HEK293 (cell line): ENCODE measurements around the gene RGS7BP.

Source experiments
- GLIS2 ChIP-seq: fragments of 450-650 bp; formaldehyde crosslinking; IDR thresholded peaks from 2 replicates; pipeline ENCODE4 v1.5.1; 2016; ENCODE audit warnings: missing biosample characterization, missing genetic modification characterization
- MZF1 ChIP-seq: fragments of 450-650 bp; formaldehyde crosslinking; IDR thresholded peaks from 2 replicates; pipeline ENCODE4 v1.5.1; 2017; ENCODE audit warnings: missing biosample characterization, missing genetic modification characterization, borderline replicate concordance
- REPIN1 ChIP-seq: fragments of 450-650 bp; formaldehyde crosslinking; IDR thresholded peaks from 2 replicates; pipeline ENCODE4 v1.5.1; 2017; ENCODE audit warnings: missing biosample characterization, missing genetic modification characterization, low read depth
- SCRT2 ChIP-seq: fragments of 450-650 bp; formaldehyde crosslinking; IDR thresholded peaks from 2 replicates; pipeline ENCODE4 v1.5.1; 2016; ENCODE audit warnings: missing biosample characterization, missing genetic modification characterization
- SP7 ChIP-seq: fragments of 450-650 bp; formaldehyde crosslinking; IDR thresholded peaks from 2 replicates; pipeline ENCODE4 v1.5.1; 2016; ENCODE audit warnings: missing biosample characterization, missing genetic modification characterization
- TCF7L2 ChIP-seq: IDR thresholded peaks from 2 replicates; pipeline ENCODE4 v1.6.1; 2011; ENCODE audit warnings: low read depth, mild to moderate bottlenecking, inconsistent platforms, low read length, moderate library complexity, borderline replicate concordance
- ZBTB17 ChIP-seq: fragments of 450-650 bp; formaldehyde crosslinking; IDR thresholded peaks from 2 replicates; pipeline ENCODE4 v1.5.1; 2016; ENCODE audit warnings: missing biosample characterization, missing genetic modification characterization
- ZBTB48 ChIP-seq: fragments of 450-650 bp; formaldehyde crosslinking; IDR thresholded peaks from 2 replicates; pipeline ENCODE4 v1.5.1; 2016; ENCODE audit warnings: missing biosample characterization, missing genetic modification characterization
- ZNF175 ChIP-seq: fragments of 450-650 bp; formaldehyde crosslinking; IDR thresholded peaks from 2 replicates; pipeline ENCODE4 v1.5.1; 2016; ENCODE audit warnings: missing biosample characterization, missing genetic modification characterization
- ZNF19 ChIP-seq: fragments of 450-650 bp; formaldehyde crosslinking; IDR thresholded peaks from 2 replicates; pipeline ENCODE4; 2016; ENCODE audit warnings: missing biosample characterization, missing genetic modification characterization, low read depth
- ZNF239 ChIP-seq: fragments of 450-650 bp; formaldehyde crosslinking; IDR thresholded peaks from 2 replicates; pipeline ENCODE4 v1.5.1; 2016; ENCODE audit warnings: missing biosample characterization, missing genetic modification characterization
- ZNF266 ChIP-seq: fragments of 450-650 bp; formaldehyde crosslinking; IDR thresholded peaks from 2 replicates; pipeline ENCODE4 v1.5.1; 2016; ENCODE audit warnings: missing biosample characterization, missing genetic modification characterization, low read depth
- ZNF292 ChIP-seq: fragments of 450-650 bp; formaldehyde crosslinking; IDR thresholded peaks from 2 replicates; pipeline ENCODE4 v1.5.1; 2016; ENCODE audit warnings: low read depth, missing biosample characterization, missing genetic modification characterization, borderline replicate concordance
- ZNF341 ChIP-seq: fragments of 450-650 bp; formaldehyde crosslinking; IDR thresholded peaks from 2 replicates; pipeline ENCODE4; 2016; ENCODE audit warnings: low read depth, missing biosample characterization, missing genetic modification characterization
- ZNF391 ChIP-seq: fragments of 450-650 bp; formaldehyde crosslinking; IDR thresholded peaks from 2 replicates; pipeline ENCODE4 v1.5.1; 2016; ENCODE audit warnings: low read depth, missing biosample characterization, missing genetic modification characterization, borderline replicate concordance
- ZNF549 ChIP-seq: fragments of 450-650 bp; IDR thresholded peaks from 2 replicates; pipeline ENCODE4 v1.5.1; 2018; ENCODE audit warnings: missing biosample characterization, missing genetic modification characterization, mild to moderate bottlenecking, inconsistent platforms, moderate library complexity
- ZNF624 ChIP-seq: fragments of 450-650 bp; formaldehyde crosslinking; IDR thresholded peaks from 2 replicates; pipeline ENCODE4 v1.5.1; 2017; ENCODE audit warnings: missing biosample characterization, missing genetic modification characterization
- ZNF791 ChIP-seq: fragments of 450-650 bp; formaldehyde crosslinking; IDR thresholded peaks from 2 replicates; pipeline ENCODE4 v1.5.1; 2016; ENCODE audit warnings: missing biosample characterization, missing genetic modification characterization
- TF ChIP-seq, protein P1 (sequence below): fragments of 450-650 bp; formaldehyde crosslinking; IDR thresholded peaks from 2 replicates; pipeline ENCODE4 v1.5.1; 2017; ENCODE audit warnings: missing biosample characterization, missing genetic modification characterization
- TF ChIP-seq, protein P2 (sequence below): fragments of 450-650 bp; formaldehyde crosslinking; IDR thresholded peaks from 2 replicates; pipeline ENCODE4 v1.5.1; 2016; ENCODE audit warnings: missing biosample characterization, missing genetic modification characterization
- TF ChIP-seq, protein P3 (sequence below): fragments of 450-650 bp; formaldehyde crosslinking; conservative IDR thresholded peaks from 2 replicates; pipeline ENCODE4 v1.5.1; 2016; ENCODE audit warnings: low read depth, missing biosample characterization, missing genetic modification characterization
- TF ChIP-seq, protein P4 (sequence below): IDR thresholded peaks from 2 replicates; pipeline ENCODE4 v1.6.1; 2011; ENCODE audit warnings: mild to moderate bottlenecking, low read depth, low read length, borderline replicate concordance
- TF ChIP-seq, protein P5 (sequence below): fragments of 450-650 bp; formaldehyde crosslinking; optimal IDR thresholded peaks from 2 replicates; pipeline ENCODE3; 2016; ENCODE audit warnings: missing biosample characterization, mild to moderate bottlenecking, missing genetic modification characterization
- TF ChIP-seq, protein P6 (sequence below): fragments of 450-650 bp; formaldehyde crosslinking; IDR thresholded peaks from 2 replicates; pipeline ENCODE4 v1.5.1; 2016; ENCODE audit warnings: missing biosample characterization, missing genetic modification characterization, low read depth
- TF ChIP-seq, protein P7 (sequence below): fragments of 450-650 bp; formaldehyde crosslinking; IDR thresholded peaks from 2 replicates; pipeline ENCODE4 v1.5.1; 2016; ENCODE audit warnings: missing biosample characterization, missing genetic modification characterization

Gene RGS7BP

DNA sequence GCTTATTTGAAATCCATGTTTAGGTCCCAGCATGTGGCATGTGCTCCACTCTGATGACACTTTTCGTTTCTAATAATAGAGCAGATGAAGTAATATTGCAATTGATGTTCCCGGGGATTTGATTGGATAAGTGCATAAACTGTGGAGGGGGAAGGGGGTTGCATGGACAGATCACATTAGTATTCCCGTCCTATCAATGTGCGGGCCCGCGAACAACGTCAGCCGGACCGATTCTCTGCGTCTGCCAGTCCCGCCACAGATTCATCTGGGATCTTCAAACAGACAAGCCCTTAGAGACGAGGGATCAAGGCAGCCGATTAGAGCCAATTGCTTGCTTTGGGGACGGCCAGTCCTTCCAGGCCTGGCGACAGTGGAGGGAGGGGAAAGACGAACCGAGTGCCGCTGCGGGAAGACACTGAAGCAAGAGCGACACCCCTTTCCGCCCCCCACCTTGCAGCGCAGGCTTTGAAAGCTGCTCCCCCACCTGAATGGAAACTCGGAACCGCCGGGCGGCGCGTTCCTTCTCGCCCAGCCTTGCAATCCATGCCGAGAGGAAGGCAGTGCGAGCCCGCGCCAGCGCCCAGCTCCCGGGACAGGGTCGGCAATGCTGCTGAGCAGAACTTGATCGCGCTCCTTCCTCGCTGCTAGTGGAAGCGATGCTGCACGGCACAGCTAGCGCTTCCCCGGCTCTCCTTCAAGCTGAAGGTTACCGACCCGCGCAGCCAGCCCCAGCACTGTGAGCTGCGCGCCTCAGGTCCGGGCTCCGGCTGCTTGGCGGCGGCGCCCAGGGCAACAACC, at the start of gene RGS7BP (continued):
- TF ChIP-seq, protein P1, sequence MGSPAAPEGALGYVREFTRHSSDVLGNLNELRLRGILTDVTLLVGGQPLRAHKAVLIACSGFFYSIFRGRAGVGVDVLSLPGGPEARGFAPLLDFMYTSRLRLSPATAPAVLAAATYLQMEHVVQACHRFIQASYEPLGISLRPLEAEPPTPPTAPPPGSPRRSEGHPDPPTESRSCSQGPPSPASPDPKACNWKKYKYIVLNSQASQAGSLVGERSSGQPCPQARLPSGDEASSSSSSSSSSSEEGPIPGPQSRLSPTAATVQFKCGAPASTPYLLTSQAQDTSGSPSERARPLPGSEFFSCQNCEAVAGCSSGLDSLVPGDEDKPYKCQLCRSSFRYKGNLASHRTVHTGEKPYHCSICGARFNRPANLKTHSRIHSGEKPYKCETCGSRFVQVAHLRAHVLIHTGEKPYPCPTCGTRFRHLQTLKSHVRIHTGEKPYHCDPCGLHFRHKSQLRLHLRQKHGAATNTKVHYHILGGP (tag by site-specific recombination), result no peak
- no peak for TF ChIP-seq SP7 (tag by site-specific recombination)
- TF ChIP-seq SCRT2 (tag by site-specific recombination), result no peak
- TF ChIP-seq GLIS2, result peak; percentile 67
- TF ChIP-seq, protein P2, sequence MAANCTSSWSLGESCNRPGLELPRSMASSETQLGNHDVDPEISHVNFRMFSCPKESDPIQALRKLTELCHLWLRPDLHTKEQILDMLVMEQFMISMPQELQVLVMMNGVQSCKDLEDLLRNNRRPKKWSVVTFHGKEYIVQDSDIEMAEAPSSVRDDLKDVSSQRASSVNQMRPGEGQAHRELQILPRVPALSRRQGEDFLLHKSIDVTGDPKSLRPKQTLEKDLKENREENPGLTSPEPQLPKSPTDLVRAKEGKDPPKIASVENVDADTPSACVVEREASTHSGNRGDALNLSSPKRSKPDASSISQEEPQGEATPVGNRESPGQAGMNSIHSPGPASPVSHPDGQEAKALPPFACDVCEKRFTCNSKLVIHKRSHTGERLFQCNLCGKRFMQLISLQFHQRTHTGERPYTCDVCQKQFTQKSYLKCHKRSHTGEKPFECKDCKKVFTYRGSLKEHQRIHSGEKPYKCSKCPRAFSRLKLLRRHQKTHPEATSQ (tag by site-specific recombination), result no peak
- TF ChIP-seq ZNF341 (tag by site-specific recombination), result peak; percentile 73
- no peak for TF ChIP-seq ZNF175 (tag by site-specific recombination)
- TF ChIP-seq, protein P3, sequence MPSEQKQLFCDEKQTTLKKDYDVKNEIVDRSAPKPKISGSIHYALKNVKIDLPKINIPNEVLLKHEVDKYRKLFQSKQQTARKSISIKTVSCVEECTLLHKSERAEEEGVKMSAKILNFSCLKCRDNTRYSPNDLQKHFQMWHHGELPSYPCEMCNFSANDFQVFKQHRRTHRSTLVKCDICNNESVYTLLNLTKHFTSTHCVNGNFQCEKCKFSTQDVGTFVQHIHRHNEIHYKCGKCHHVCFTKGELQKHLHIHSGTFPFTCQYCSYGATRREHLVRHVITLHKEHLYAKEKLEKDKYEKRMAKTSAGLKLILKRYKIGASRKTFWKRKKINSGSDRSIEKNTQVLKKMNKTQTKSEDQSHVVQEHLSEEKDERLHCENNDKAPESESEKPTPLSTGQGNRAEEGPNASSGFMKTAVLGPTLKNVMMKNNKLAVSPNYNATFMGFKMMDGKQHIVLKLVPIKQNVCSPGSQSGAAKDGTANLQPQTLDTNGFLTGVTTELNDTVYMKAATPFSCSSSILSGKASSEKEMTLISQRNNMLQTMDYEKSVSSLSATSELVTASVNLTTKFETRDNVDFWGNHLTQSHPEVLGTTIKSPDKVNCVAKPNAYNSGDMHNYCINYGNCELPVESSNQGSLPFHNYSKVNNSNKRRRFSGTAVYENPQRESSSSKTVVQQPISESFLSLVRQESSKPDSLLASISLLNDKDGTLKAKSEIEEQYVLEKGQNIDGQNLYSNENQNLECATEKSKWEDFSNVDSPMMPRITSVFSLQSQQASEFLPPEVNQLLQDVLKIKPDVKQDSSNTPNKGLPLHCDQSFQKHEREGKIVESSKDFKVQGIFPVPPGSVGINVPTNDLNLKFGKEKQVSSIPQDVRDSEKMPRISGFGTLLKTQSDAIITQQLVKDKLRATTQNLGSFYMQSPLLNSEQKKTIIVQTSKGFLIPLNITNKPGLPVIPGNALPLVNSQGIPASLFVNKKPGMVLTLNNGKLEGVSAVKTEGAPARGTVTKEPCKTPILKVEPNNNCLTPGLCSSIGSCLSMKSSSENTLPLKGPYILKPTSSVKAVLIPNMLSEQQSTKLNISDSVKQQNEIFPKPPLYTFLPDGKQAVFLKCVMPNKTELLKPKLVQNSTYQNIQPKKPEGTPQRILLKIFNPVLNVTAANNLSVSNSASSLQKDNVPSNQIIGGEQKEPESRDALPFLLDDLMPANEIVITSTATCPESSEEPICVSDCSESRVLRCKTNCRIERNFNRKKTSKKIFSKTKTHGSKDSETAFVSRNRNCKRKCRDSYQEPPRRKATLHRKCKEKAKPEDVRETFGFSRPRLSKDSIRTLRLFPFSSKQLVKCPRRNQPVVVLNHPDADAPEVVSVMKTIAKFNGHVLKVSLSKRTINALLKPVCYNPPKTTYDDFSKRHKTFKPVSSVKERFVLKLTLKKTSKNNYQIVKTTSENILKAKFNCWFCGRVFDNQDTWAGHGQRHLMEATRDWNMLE (tag by site-specific recombination), result 0 out of 2 replicates have a peak, but pooled peaks have one; percentile 18
- no peak for TF ChIP-seq ZNF239
- no peak for TF ChIP-seq ZNF19 (tag by site-specific recombination)
- TF ChIP-seq, protein P4, sequence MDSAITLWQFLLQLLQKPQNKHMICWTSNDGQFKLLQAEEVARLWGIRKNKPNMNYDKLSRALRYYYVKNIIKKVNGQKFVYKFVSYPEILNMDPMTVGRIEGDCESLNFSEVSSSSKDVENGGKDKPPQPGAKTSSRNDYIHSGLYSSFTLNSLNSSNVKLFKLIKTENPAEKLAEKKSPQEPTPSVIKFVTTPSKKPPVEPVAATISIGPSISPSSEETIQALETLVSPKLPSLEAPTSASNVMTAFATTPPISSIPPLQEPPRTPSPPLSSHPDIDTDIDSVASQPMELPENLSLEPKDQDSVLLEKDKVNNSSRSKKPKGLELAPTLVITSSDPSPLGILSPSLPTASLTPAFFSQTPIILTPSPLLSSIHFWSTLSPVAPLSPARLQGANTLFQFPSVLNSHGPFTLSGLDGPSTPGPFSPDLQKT, result no peak
- TF ChIP-seq ZNF391 (tag by site-specific recombination), result no peak
- no peak for TF ChIP-seq REPIN1 (tag by site-specific recombination)
- peak; percentile 90 for TF ChIP-seq ZBTB48
- no peak for TF ChIP-seq ZNF624 (tag by site-specific recombination)
- TF ChIP-seq ZNF549 (tag by site-specific recombination), result no peak
- TF ChIP-seq ZNF791 (tag by site-specific recombination), result no peak
- TF ChIP-seq, protein P5, sequence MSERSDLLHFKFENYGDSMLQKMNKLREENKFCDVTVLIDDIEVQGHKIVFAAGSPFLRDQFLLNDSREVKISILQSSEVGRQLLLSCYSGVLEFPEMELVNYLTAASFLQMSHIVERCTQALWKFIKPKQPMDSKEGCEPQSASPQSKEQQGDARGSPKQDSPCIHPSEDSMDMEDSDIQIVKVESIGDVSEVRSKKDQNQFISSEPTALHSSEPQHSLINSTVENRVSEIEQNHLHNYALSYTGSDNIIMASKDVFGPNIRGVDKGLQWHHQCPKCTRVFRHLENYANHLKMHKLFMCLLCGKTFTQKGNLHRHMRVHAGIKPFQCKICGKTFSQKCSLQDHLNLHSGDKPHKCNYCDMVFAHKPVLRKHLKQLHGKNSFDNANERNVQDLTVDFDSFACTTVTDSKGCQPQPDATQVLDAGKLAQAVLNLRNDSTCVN (tag by site-specific recombination), result peak; percentile 79
- no peak for TF ChIP-seq ZNF292 (tag by site-specific recombination)
- no peak for TF ChIP-seq MZF1 (tag by site-specific recombination)
- TF ChIP-seq ZBTB17, result peak; percentile 95
- TF ChIP-seq, protein P6, sequence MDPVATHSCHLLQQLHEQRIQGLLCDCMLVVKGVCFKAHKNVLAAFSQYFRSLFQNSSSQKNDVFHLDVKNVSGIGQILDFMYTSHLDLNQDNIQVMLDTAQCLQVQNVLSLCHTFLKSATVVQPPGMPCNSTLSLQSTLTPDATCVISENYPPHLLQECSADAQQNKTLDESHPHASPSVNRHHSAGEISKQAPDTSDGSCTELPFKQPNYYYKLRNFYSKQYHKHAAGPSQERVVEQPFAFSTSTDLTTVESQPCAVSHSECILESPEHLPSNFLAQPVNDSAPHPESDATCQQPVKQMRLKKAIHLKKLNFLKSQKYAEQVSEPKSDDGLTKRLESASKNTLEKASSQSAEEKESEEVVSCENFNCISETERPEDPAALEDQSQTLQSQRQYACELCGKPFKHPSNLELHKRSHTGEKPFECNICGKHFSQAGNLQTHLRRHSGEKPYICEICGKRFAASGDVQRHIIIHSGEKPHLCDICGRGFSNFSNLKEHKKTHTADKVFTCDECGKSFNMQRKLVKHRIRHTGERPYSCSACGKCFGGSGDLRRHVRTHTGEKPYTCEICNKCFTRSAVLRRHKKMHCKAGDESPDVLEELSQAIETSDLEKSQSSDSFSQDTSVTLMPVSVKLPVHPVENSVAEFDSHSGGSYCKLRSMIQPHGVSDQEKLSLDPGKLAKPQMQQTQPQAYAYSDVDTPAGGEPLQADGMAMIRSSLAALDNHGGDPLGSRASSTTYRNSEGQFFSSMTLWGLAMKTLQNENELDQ (tag by site-specific recombination), result no peak
- no peak for TF ChIP-seq TCF7L2
- TF ChIP-seq, protein P7, sequence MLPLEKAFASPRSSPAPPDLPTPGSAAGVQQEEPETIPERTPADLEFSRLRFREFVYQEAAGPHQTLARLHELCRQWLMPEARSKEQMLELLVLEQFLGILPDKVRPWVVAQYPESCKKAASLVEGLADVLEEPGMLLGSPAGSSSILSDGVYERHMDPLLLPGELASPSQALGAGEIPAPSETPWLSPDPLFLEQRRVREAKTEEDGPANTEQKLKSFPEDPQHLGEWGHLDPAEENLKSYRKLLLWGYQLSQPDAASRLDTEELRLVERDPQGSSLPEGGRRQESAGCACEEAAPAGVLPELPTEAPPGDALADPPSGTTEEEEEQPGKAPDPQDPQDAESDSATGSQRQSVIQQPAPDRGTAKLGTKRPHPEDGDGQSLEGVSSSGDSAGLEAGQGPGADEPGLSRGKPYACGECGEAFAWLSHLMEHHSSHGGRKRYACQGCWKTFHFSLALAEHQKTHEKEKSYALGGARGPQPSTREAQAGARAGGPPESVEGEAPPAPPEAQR (tag by site-specific recombination), result no peak
- no peak for TF ChIP-seq ZNF266 (tag by site-specific recombination)
